Measurements from ENCODE around the gene BCL2L13. TPM values are rescaled to one million over a fixed set of nuclear protein-coding genes. Genes with fewer than 3 reads are reported as not detected.
"Not testable (repeated sequence)": the region's sequence is repeated elsewhere in the genome, so short reads cannot be mapped to it uniquely, and the experiment has no call there.

Gene BCL2L13
- total RNA-seq, 6 donors from 2014 or later: 40.4 to 67.1 (median 45.7) TPM

GRCh38 chr22:17633217-17633997 lies 5.2 kb upstream of the BCL2L13 start:
- 84 to 87% methylated on average over 4 of the region's 4 CpGs for WGBS, 2 donors
- no peak for DNase-seq
- no peak overlapping the region for H3K4me3 ChIP-seq
- H3K36me3 ChIP-seq: no peaks in the 10 kb centered on the region
- H3K27me3 ChIP-seq: no peaks in the 10 kb centered on the region
- TF ChIP-seq EP300 (IDR thresholded peaks at IDR 0.05) (no peak), POLR2AphosphoS5 (IDR thresholded peaks at IDR 0.05) (no peak), POLR2A (IDR thresholded peaks at IDR 0.05) (no peak)
- TF ChIP-seq, protein P1, sequence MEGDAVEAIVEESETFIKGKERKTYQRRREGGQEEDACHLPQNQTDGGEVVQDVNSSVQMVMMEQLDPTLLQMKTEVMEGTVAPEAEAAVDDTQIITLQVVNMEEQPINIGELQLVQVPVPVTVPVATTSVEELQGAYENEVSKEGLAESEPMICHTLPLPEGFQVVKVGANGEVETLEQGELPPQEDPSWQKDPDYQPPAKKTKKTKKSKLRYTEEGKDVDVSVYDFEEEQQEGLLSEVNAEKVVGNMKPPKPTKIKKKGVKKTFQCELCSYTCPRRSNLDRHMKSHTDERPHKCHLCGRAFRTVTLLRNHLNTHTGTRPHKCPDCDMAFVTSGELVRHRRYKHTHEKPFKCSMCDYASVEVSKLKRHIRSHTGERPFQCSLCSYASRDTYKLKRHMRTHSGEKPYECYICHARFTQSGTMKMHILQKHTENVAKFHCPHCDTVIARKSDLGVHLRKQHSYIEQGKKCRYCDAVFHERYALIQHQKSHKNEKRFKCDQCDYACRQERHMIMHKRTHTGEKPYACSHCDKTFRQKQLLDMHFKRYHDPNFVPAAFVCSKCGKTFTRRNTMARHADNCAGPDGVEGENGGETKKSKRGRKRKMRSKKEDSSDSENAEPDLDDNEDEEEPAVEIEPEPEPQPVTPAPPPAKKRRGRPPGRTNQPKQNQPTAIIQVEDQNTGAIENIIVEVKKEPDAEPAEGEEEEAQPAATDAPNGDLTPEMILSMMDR (IDR thresholded peaks at IDR 0.05): no peak
- H3K27ac ChIP-seq: no peak overlapping the region
- peaks cover 4 to 14% (median 11%) of the 10 kb centered on the region in 4 donors for H3K4me1 ChIP-seq
- no peaks in the 10 kb centered on the region for H3K9me3 ChIP-seq
- no peak for ATAC-seq (ENCODE audit: low FRiP score in 2 of 2)

GRCh38 chr22:17633998-17634323 lies 4.6 kb upstream of the BCL2L13 start:
- Histone ChIP-seq H3K4me3 (no peak overlapping the region), H3K27ac (no peak overlapping the region), H3K36me3 (no peaks in the 10 kb centered on the region), H3K4me1 (peaks cover 4 to 14% (median 11%) of the 10 kb centered on the region in 4 donors), H3K27me3 (no peaks in the 10 kb centered on the region), H3K9me3 (no peaks in the 10 kb centered on the region)
- 87 to 94% methylated on average over 3 of the region's 3 CpGs for WGBS, 2 donors
- TF ChIP-seq POLR2A (IDR thresholded peaks at IDR 0.05) (no peak), POLR2AphosphoS5 (IDR thresholded peaks at IDR 0.05) (no peak), EP300 (IDR thresholded peaks at IDR 0.05) (no peak)
- TF ChIP-seq, protein P1 (IDR thresholded peaks at IDR 0.05): no peak
- no peak for ATAC-seq (ENCODE audit: low FRiP score in 2 of 2)
- no peak for DNase-seq

DNA sequence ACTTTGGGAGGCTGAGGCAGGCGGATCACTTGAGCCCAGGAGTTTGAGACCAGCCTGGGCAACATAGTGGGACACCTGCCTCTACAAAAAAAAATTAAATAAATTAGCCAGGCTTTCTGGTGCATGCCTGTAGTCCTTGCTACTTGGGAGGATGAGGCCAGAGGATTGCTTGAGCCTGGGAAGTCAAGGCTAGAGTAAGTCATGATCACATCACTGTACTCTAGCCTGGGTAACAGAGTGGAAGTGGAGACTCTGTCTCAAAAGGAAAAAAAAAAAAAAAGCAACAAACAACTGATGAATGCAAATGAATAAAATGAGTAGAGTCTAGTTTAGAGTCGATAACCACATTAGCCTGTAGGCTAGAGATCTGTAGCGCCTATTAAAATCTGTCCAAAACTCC lies 3.9 kb upstream of the BCL2L13 start:
- ATAC-seq (ENCODE audit: low FRiP score in 2 of 2): no peak
- WGBS, 2 donors: 91 to 93% methylated on average over 3 of the region's 3 CpGs
- TF ChIP-seq POLR2A (IDR thresholded peaks at IDR 0.05) (no peak), EP300 (IDR thresholded peaks at IDR 0.05) (no peak), POLR2AphosphoS5 (IDR thresholded peaks at IDR 0.05) (no peak)
- TF ChIP-seq, protein P1 (IDR thresholded peaks at IDR 0.05): no peak
- DNase-seq: no peak
- peaks cover 1 to 13% (median 9%) of the 10 kb centered on the region in 4 donors for H3K4me1 ChIP-seq
- H3K36me3 ChIP-seq: no peaks in the 10 kb centered on the region
- H3K4me3 ChIP-seq: no peak overlapping the region
- H3K27ac ChIP-seq: no peak overlapping the region
- H3K27me3 ChIP-seq: no peaks in the 10 kb centered on the region
- H3K9me3 ChIP-seq: no peaks in the 10 kb centered on the region

DNA sequence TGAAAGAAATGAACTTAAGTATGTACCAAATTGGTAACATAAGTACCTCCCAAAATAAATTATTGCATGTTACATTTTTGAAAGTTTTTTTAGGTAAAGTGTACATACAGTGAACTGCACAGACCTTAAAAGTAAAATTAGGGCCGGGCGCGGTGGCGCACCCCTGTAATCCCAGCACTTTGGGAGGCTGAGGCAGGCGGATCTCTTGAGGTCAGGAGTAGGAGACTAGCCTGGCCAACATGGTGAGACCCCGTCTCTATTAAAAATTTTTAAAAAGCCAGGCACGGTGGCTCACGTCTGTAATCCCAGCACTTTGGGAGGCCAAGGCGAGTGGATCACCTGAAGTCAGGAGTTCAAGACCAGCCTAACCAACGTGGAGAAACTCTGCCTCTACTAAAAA lies 1.7 kb upstream of the BCL2L13 start:
- 82 to 92% methylated on average over 10 of the region's 10 CpGs for WGBS, 2 donors
- not testable (repeated sequence) for ATAC-seq (ENCODE audit: low FRiP score in 2 of 2); DNase-seq; H3K9me3 ChIP-seq; H3K36me3 ChIP-seq; H3K27me3 ChIP-seq; H3K4me3 ChIP-seq
- Histone ChIP-seq H3K4me1 (peaks cover 6 to 25% (median 17%) of the 10 kb centered on the region in 4 donors), H3K27ac (peak overlapping the region in 1 of 4 donors; percentile 98)

DNA sequence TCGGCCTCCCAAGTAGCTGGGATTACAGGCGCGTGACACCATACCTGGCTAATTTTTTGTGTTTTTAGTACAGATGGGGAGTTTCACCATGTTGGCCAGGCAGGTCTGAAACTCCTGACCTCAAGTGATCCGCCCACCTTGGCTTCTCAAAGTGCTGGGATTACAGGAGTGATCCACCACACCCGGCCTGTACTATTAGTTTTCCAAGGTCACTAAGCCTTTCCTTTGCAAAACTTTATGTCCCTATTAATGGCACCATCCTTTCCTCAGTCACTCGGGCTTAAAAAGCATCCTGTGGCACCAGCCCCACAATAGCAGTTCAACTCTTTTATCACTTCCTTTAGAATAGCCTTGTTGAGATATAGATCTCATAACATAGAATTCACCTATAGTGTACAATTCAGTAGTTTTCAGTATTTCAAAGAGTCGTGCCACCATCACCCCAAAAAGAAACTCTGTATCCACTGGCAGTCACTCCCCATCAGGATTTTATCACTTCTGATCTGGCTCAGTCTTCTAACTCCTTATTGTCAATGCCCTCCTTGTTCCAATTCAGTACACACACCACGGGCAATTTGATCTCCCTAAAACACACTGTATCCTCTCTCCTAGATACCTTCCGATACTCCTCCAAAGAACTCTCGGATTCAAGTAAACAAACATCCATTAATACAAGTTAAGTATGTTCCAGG lies 921 bp upstream of the BCL2L13 start:
- ATAC-seq (ENCODE audit: low FRiP score in 2 of 2): no peak
- Histone ChIP-seq H3K4me1 (peaks cover 6 to 26% (median 17%) of the 10 kb centered on the region in 4 donors), H3K9me3 (no peaks in the 10 kb centered on the region), H3K27ac (peak overlapping the region; percentile 96 to 99 (median 98)), H3K27me3 (no peaks in the 10 kb centered on the region), H3K36me3 (peaks cover 0 to 6% (median 0%) of the 10 kb centered on the region in 4 donors), H3K4me3 (peak overlapping the region; percentile 48 to 70 (median 59))
- 49 to 52% methylated on average over 10 of the region's 10 CpGs for WGBS, 2 donors
- no peak for TF ChIP-seq POLR2A (IDR thresholded peaks at IDR 0.05)
- no peak for DNase-seq
